ENCODE measurements around the gene IL18R1.

The IL18R1 gene

DNA sequence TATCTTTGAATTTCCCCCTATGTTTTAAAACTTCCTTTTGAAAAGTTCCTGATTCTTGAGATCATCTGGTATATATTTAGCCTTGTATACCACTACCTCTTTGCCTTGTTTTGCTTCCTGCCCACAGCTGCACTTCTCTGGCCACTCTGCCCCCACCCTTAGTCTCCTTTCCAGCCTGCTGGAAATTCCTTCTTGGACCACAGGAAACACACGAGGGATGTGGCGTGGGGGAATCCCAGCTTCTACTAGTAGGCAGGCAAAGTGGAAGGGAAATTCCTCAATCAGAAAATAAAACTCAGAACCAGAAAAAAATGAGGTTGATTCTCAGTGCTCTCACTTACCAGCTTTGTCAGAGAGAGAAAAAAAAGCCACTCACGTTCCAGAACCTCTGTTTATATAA, 80.7 kb downstream of the IL18R1 start:
- DNase-seq: peak; percentile 28

DNA sequence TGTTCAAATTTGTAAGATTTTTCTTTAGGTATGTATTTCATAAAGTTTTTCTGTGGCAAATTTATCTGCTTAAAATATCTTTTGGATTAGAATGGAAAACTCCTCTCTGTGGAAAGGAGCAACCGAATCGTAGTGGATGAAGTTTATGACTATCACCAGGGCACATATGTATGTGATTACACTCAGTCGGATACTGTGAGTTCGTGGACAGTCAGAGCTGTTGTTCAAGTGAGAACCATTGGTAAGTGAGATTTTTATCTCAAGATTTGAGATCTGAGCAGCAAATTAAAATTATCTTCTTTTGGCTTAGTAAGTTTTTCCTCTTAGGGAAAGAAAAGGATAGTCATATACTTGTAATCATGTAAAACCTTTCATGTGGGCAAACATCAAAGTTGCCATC, 81.5 kb downstream of the IL18R1 start:
- peak; percentile 25 for DNase-seq

GRCh38 chr2:102438111-102438510, 82.5 kb downstream of the IL18R1 start:
- DNase-seq: no peak

DNA sequence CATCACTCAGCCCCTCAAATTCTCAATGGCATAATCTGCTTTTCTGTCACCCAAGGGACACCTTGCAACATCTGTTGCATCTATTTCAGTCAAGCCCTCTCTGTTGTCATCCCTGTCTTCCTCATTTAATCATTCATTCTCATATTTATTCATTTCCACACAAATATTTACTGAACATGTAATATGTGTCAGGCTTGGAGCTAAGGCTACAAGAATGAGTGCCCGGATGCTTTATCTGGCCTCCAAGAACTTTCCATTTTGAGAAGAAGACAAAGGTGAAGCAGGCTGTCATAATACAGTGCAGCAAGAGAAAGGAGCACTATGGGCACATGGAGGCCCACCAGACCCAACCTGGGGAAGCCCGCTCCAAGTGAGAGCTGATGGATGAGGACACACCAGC, 83.0 kb downstream of the IL18R1 start:
- DNase-seq: no peak

GRCh38 chr2:102439065-102439695, 83.6 kb downstream of the IL18R1 start:
- DNase-seq: no peak

DNA sequence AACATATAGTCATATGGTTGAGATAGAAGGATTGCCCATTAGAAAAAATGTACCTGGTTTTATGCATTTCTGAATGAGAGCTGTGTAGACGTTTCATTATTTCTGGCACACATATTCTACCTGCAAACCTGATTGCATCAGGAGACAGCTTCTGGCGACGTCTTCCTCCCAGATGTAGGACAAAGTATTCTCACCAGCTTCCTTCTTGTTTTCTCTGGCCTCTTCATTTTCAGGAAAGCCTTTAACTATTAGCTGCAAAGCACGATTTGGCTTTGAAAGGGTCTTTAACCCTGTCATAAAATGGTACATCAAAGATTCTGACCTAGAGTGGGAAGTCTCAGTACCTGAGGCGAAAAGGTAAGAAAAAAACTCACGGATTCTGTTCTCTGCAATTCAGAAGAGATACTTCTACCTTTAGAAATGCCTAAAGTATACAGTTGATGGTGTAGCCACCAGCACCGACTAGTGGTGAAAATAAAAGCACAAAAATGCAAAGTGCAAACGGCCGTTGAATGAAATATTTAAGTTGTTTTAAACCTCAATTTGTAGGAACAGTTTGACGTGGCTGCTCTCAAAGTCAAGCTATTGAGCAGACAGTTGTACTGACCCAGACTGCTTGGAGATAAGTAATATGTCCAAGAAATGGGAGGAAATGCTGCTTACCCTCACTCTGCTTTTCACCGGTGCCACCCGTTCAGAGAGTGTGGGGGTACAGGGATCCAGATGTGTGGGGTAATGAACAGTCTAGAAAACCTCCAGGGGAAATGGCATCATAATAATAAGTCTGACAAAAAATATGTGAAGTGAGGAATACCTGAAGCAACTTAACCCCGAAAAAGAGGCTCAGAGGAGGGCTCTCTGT, 87.6 kb downstream of the IL18R1 start:
- peak; percentile 60 for DNase-seq

GRCh38 chr2:102444233-102444632, 88.6 kb downstream of the IL18R1 start:
- no peak for DNase-seq

DNA sequence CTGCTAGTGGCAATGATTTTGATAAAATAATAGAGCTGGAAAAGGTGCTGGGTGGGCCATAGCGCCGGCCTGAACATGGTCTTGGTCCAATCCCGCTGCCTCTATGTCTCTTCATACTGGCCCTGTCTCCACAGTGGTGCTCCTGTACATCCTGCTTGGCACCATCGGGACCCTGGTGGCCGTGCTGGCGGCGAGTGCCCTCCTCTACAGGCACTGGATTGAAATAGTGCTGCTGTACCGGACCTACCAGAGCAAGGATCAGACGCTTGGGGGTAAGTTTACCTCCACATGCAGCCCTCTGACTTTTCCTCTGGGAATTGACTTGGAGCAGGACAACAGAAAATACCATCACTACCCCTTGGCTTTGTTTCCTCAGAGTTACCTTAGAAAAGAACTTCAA, 91.3 kb downstream of the IL18R1 start:
- no peak for DNase-seq

Measured in activated CD4-positive, alpha-beta T cell treated with anti-CD3 and anti-CD28 coated beads for 48 hours (primary cell).